Neuronal stem cell (in vitro differentiated cells): ENCODE results near the gene SLF2.

Experiments used
- DNase-seq: peaks from one replicate; pipeline ENCODE4 v3.0.0-alpha.2; 2013; ENCODE audit warnings: low spot score
- H2AFZ ChIP-seq: one replicate; pipeline ENCODE4 v1.6.1; 2013; ENCODE audit warnings: mild to moderate bottlenecking, low read length, inconsistent platforms
- H2AK5ac ChIP-seq: 2 replicates; pipeline ENCODE4 v1.6.1; 2013; ENCODE audit warnings: low read depth, mild to moderate bottlenecking, inconsistent platforms, low read length, moderate library complexity, mixed read lengths
- H2BK120ac ChIP-seq: 2 replicates; pipeline ENCODE4 v1.6.1; 2013; ENCODE audit warnings: low read depth, mild to moderate bottlenecking, inconsistent platforms, low read length, moderate library complexity, mixed read lengths
- H2BK12ac ChIP-seq: one replicate; pipeline ENCODE4 v1.6.1; 2013; ENCODE audit warnings: low read length, inconsistent platforms
- H2BK15ac ChIP-seq: 2 replicates; pipeline ENCODE4 v1.6.1; 2013; ENCODE audit warnings: mild to moderate bottlenecking, low read length, inconsistent platforms, mixed read lengths
- H2BK5ac ChIP-seq: one replicate; pipeline ENCODE4 v1.6.1; 2013; ENCODE audit warnings: inconsistent platforms, mild to moderate bottlenecking, low read length, moderate library complexity
- H3K14ac ChIP-seq: one replicate; pipeline ENCODE4 v1.6.1; 2013; ENCODE audit warnings: low read length, inconsistent platforms
- H3K18ac ChIP-seq: 2 replicates; pipeline ENCODE4 v1.6.1; 2013; ENCODE audit warnings: low read length, inconsistent platforms
- H3K23ac ChIP-seq: 2 replicates; pipeline ENCODE4 v1.6.1; 2013; ENCODE audit warnings: low read depth, mild to moderate bottlenecking, mixed read lengths, low read length, inconsistent platforms; ENCODE audit not compliant: poor library complexity
- H3K27ac ChIP-seq: replicated peaks from 3 replicates; pipeline ENCODE4 v1.5.1; 2013; ENCODE audit warnings: low read length, inconsistent platforms
- H3K27me3 ChIP-seq, 3 experiments: 2 replicates each; pipeline ENCODE4 v1.6.1; 2013; ENCODE audit warnings: low read length in 3 of 3, mild to moderate bottlenecking in 2 of 3, inconsistent platforms in 1 of 3, low read depth in 1 of 3, mixed read lengths in 1 of 3, moderate library complexity in 1 of 3; ENCODE audit not compliant: control insufficient read depth in 3 of 3, insufficient read depth in 3 of 3
- H3K36me3 ChIP-seq, 2 donors: replicated peaks in 1 of 2; 2 replicates each; pipeline ENCODE4 v1.6.1; 2013; ENCODE audit warnings: low read length in 2 of 2; ENCODE audit not compliant: control insufficient read depth in 2 of 2, insufficient read depth in 2 of 2
- H3K4ac ChIP-seq: 2 replicates; pipeline ENCODE4 v1.6.1; 2013; ENCODE audit warnings: inconsistent platforms, mild to moderate bottlenecking, low read length, moderate library complexity
- H3K4me1 ChIP-seq, 2 donors: 1 replicate in 1 of 2; 2 replicates in 1 of 2; pipeline ENCODE4 v1.6.1; 2013; ENCODE audit warnings: low read length in 2 of 2, low read depth in 1 of 2; ENCODE audit not compliant: control insufficient read depth in 2 of 2, insufficient read depth in 1 of 2
- H3K4me2 ChIP-seq: one replicate; pipeline ENCODE4 v1.6.1; 2013; ENCODE audit warnings: mild to moderate bottlenecking, low read length, inconsistent platforms; ENCODE audit not compliant: insufficient read depth, poor library complexity, severe bottlenecking
- H3K4me3 ChIP-seq, 2 donors: 2 replicates each; pipeline ENCODE4 v1.5.1; 2013; ENCODE audit warnings: low read length in 2 of 2, mild to moderate bottlenecking in 2 of 2, inconsistent platforms in 1 of 2, moderate library complexity in 1 of 2
- H3K79me1 ChIP-seq: one replicate; pipeline ENCODE4 v1.6.1; 2013; ENCODE audit warnings: low read depth, mild to moderate bottlenecking, inconsistent platforms, low read length, moderate library complexity
- H3K9ac ChIP-seq: one replicate; pipeline ENCODE4 v1.6.1; 2013; ENCODE audit warnings: mild to moderate bottlenecking, low read depth, low read length, inconsistent platforms; ENCODE audit not compliant: poor library complexity
- H3K9me3 ChIP-seq, 2 donors: replicated peaks in 1 of 2; 2 replicates each; pipeline versions ENCODE3 to v1.6.1; 2013; ENCODE audit warnings: low read length in 2 of 2, mild to moderate bottlenecking in 2 of 2, inconsistent platforms in 1 of 2, low read depth in 1 of 2, mixed read lengths in 1 of 2, moderate library complexity in 1 of 2; ENCODE audit not compliant: control insufficient read depth in 2 of 2, insufficient read depth in 1 of 2
- H4K8ac ChIP-seq: one replicate; pipeline ENCODE4 v1.6.1; 2013; ENCODE audit warnings: low read depth, mild to moderate bottlenecking, inconsistent platforms, low read length, moderate library complexity
- H4K91ac ChIP-seq: one replicate; pipeline ENCODE4 v1.6.1; 2013; ENCODE audit warnings: low read length, low read depth, mild to moderate bottlenecking, inconsistent platforms; ENCODE audit not compliant: poor library complexity
- WGBS, 2 donors: extraction: QIAGEN DNeasy Blood & Tissue Kit; methylation state at CpG; one replicate each; pipeline ENCODE4 v1.1.7; 2013; ENCODE audit warnings: missing lambda C conversion rate in 2 of 2, mixed read lengths in 1 of 2; ENCODE audit not compliant: insufficient read length in 2 of 2, insufficient replicate concordance in 1 of 2; ENCODE audit errors: extremely low coverage in 2 of 2; 5-methylcytosine and 5-hydroxymethylcytosine counted together

The SLF2 gene

DNA sequence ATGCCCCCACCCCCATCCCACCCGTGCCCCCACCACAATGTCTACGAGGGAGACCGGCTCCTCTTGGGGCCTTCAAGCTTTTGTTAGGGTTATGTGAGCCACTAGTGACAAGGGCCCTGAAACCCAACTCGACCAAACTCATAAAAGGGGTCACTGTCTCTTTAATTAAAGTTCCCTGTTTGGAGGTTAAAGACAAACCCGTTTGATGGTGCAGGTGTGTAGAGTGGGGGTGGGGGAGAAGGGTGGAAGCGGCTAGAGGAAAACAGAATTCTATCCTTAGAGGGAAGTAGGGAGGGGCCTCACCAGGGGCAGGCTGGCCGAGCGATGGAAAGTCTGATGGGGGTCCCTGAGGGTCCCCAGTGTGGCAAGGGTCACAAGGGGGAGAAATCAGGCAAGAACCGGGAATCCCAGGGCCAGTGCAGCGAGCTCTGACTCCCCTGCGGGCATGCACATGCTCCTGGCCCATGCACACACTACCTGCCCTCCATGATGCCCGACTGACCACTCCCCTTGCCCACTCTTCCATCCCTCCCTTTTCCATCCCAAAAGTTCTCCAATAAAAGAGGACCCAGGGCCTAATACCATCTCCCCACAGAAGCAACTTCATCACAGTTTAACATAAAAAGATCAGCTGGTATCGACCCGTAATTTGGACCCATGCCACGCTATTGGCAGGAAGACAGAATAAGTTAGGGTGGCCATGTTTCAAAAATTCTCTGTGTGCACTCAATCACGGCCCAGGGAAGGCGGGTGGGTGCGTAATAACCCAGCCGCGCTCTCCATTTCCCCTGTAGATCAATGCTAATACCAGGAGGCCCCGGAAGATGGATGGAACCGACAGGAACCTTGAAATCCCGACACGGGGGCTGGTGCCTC, 35.9 kb upstream of the SLF2 start:
- Histone ChIP-seq H3K4me3 (no peak overlapping the region), H3K14ac (no peak overlapping the region), H3K27me3 (peaks cover 0 to 52% (median 0%) of the 10 kb centered on the region in 3 experiments), H4K91ac (no peak overlapping the region), H2BK5ac (no peak overlapping the region), H2BK120ac (no peak overlapping the region), H3K36me3 (no peaks in the 10 kb centered on the region), H2AK5ac (peak overlapping the region; percentile 49), H4K8ac (no peak overlapping the region), H2AFZ (no peak overlapping the region), H3K9me3 (no peaks in the 10 kb centered on the region), H3K18ac (peak overlapping the region; percentile 72), H3K4me2 (no peak overlapping the region), H2BK15ac (no peak overlapping the region), H3K4me1 (peaks cover 16 to 38% of the 10 kb centered on the region in 2 donors), H3K27ac (no peak overlapping the region), H2BK12ac (no peak overlapping the region), H3K23ac (no peak overlapping the region), H3K9ac (no peak overlapping the region), H3K79me1 (no peaks in the 10 kb centered on the region), H3K4ac (no peak overlapping the region)
- no peak for DNase-seq
- no CpG with 5 or more reads among the region's 24 CpGs for WGBS, 2 donors

- Histone ChIP-seq H3K9ac (no peak overlapping the region), H3K14ac (no peak overlapping the region), H3K18ac (no peak overlapping the region), H3K36me3 (no peaks in the 10 kb centered on the region), H2BK5ac (no peak overlapping the region), H2BK120ac (no peak overlapping the region), H3K27ac (no peak overlapping the region), H3K4ac (no peak overlapping the region), H3K23ac (no peak overlapping the region), H2BK15ac (no peak overlapping the region), H3K79me1 (no peaks in the 10 kb centered on the region), H3K27me3 (peaks cover 0 to 48% (median 0%) of the 10 kb centered on the region in 3 experiments), H3K4me3 (no peak overlapping the region), H3K4me1 (peaks cover 22 to 40% of the 10 kb centered on the region in 2 donors), H4K91ac (no peak overlapping the region), H2BK12ac (no peak overlapping the region), H3K9me3 (no peaks in the 10 kb centered on the region), H2AK5ac (no peak overlapping the region), H4K8ac (no peak overlapping the region), H2AFZ (no peak overlapping the region), H3K4me2 (no peak overlapping the region)
- no peak for DNase-seq
- no CpG with 5 or more reads among the region's 11 CpGs for WGBS, 2 donors
Observed at GRCh38 chr10:100877461-100877850, 35.3 kb upstream of the SLF2 start.

DNA sequence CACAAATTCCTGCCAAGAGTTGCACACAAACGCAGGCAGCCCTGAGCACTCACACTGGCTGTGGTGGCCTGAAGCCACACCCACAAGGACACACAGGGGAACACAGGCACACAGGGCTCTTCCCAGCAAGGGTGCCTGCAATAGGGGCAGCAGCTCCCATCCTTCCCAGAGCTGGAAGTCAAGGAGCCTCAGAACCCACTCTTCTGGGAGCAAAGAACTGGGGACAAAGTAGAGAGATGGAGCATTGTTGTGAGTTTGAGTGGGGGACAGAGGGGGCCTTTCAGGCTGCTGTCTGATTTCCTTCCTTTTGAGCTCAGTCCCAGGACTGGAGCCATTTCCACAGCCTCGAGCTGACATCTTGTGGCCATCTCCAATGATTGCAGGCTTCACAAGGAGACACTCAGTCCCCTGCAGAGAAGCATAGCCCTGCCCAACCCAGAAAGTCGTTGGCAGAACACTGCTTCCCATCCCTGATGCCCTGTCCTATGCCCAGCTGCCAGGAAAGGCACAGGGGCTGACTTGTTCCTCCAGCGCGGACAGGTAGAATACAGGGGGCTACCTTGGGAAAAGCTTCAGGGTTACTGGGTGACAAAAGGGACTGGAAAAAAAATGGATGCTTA, 34.4 kb upstream of the SLF2 start:
- Histone ChIP-seq H2BK120ac (no peak overlapping the region), H2BK5ac (no peak overlapping the region), H2AFZ (peak overlapping the region; percentile 87), H3K9me3 (no peaks in the 10 kb centered on the region), H2AK5ac (no peak overlapping the region), H3K18ac (peak overlapping the region; percentile 64), H3K4me3 (no peak overlapping the region), H3K4me1 (peaks cover 22 to 31% of the 10 kb centered on the region in 2 donors), H3K9ac (no peak overlapping the region), H2BK15ac (no peak overlapping the region), H3K79me1 (no peaks in the 10 kb centered on the region), H2BK12ac (no peak overlapping the region), H3K36me3 (no peaks in the 10 kb centered on the region), H3K23ac (no peak overlapping the region), H3K27ac (no peak overlapping the region), H3K27me3 (peaks cover 0 to 39% (median 0%) of the 10 kb centered on the region in 3 experiments), H3K4me2 (no peak overlapping the region), H3K14ac (no peak overlapping the region), H3K4ac (no peak overlapping the region), H4K8ac (no peak overlapping the region), H4K91ac (no peak overlapping the region)
- no CpG with 5 or more reads among the region's 5 CpGs for WGBS, 2 donors
- peak; percentile 75 for DNase-seq

- no peaks in the 10 kb centered on the region for H3K79me1 ChIP-seq
- no peaks in the 10 kb centered on the region for H3K36me3 ChIP-seq
- no peak overlapping the region for H3K9ac ChIP-seq
- H3K14ac ChIP-seq: no peak overlapping the region
- H3K27me3 ChIP-seq: peaks cover 0 to 27% (median 0%) of the 10 kb centered on the region in 3 experiments
- no peak overlapping the region for H2BK5ac ChIP-seq
- H3K9me3 ChIP-seq: no peaks in the 10 kb centered on the region
- no peak overlapping the region for H3K23ac ChIP-seq
- no peak overlapping the region for H3K4me3 ChIP-seq
- no peak overlapping the region for H4K8ac ChIP-seq
- H2BK15ac ChIP-seq: no peak overlapping the region
- H3K27ac ChIP-seq: no peak overlapping the region
- H3K18ac ChIP-seq: no peak overlapping the region
- no peak for DNase-seq
- no peak overlapping the region for H2AFZ ChIP-seq
- peak overlapping the region; percentile 42 for H2BK12ac ChIP-seq
- peak overlapping the region; percentile 15 for H4K91ac ChIP-seq
- no CpG with 5 or more reads among the region's 9 CpGs for WGBS, 2 donors
- peaks cover 15 to 21% of the 10 kb centered on the region in 2 donors for H3K4me1 ChIP-seq
- H3K4me2 ChIP-seq: no peak overlapping the region
- H3K4ac ChIP-seq: no peak overlapping the region
- H2AK5ac ChIP-seq: peak overlapping the region; percentile 45
- H2BK120ac ChIP-seq: peak overlapping the region; percentile 35
Observed at GRCh38 chr10:100879741-100880360, 32.9 kb upstream of the SLF2 start.
